SH-SY5Y (cell line): Measurements from ENCODE around the gene SPTLC1.

Source experiments
- GATA2 ChIP-seq: IDR thresholded peaks from 2 replicates; pipeline ENCODE4 v1.6.1; 2011; ENCODE audit warnings: mild to moderate bottlenecking, low read depth, low read length
- GATA3 ChIP-seq: IDR thresholded peaks from 2 replicates; pipeline ENCODE4 v1.6.1; 2011; ENCODE audit warnings: low read depth, mild to moderate bottlenecking, low read length, moderate library complexity

GRCh38 chr9:92147030-92147851 lies 32.0 kb upstream of the SPTLC1 start:
- TF ChIP-seq GATA2 (no peak), GATA3 (no peak)
